Subcutaneous abdominal adipose tissue (tissue), 5 donors: ENCODE data around the gene SH3RF3.

Source experiments
- H3K27ac ChIP-seq: one replicate; pipeline ENCODE4 v1.7.0; 2013; ENCODE audit warnings: low read depth, mild to moderate bottlenecking, inconsistent platforms, low read length, moderate library complexity
- H3K27me3 ChIP-seq, 5 donors: one replicate each; pipeline ENCODE4 v1.7.0; 2013; ENCODE audit warnings: low read length in 5 of 5, inconsistent platforms in 1 of 5; ENCODE audit not compliant: control insufficient read depth in 5 of 5, insufficient read depth in 4 of 5
- H3K36me3 ChIP-seq, 5 donors: one replicate each; pipeline ENCODE4 v1.7.0; 2013; ENCODE audit warnings: low read length in 5 of 5; ENCODE audit not compliant: control insufficient read depth in 5 of 5, insufficient read depth in 5 of 5
- H3K4me1 ChIP-seq, 5 donors: one replicate each; pipeline ENCODE4 v1.7.0; 2013; ENCODE audit warnings: low read length in 5 of 5, mild to moderate bottlenecking in 3 of 5, moderate library complexity in 1 of 5; ENCODE audit not compliant: control insufficient read depth in 5 of 5, insufficient read depth in 5 of 5
- H3K4me3 ChIP-seq, 5 donors: one replicate each; pipeline ENCODE4 v1.7.0; 2013; ENCODE audit warnings: low read length in 5 of 5, low read depth in 1 of 5
- H3K9ac ChIP-seq, 5 donors: one replicate each; pipeline ENCODE4 v1.7.0; 2013; ENCODE audit warnings: low read length in 5 of 5, mild to moderate bottlenecking in 4 of 5, moderate library complexity in 3 of 5
- H3K9me3 ChIP-seq, 5 donors: one replicate each; pipeline ENCODE4 v1.7.0; 2013; ENCODE audit warnings: low read length in 5 of 5; ENCODE audit not compliant: control insufficient read depth in 5 of 5
- donor health status: healthy.
- donor health status: healthy.
- donor health status: healthy.
- donor health status: healthy.
- donor health status: healthy.

The SH3RF3 gene

DNA sequence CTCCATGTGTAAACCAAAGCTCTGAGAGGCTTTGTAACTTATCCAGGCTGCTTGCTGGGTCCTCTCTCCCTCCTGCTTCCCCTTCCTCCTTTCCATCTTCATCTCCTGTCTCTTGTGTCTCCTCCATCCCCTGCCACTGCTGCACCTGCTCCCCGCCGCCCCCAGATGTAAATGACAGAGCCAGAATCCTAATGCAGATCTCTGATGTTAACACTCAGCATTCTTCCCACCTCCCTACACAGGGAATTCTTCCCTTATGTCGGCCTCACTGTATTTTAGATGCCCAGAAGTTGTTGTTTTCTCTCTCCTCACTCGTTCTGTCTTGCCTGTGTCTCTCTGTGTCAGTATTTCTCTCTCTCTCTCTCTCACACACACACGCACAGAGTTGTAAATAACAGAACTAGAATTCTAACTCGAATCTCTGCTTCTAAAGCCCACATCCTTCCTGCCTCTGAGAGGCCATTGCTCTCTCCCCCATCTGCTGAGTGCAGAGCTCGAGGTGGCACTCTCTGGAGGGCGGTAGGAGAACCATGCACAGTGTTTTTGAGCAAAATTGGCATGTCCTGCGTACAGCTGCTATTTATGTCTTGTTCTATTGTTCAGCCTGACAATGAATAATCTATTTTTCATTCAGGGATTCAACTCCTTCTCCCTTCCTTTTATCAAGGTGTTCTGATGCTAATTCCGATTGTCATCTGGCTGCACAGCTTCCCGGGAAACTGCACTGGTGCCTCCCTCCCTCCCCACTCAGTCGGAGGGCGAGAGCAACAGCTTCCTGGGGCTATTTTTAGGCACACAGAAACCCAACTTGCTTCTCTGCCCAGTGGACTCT is 219.9 kb downstream of the SH3RF3 start:
- no peak overlapping the region for H3K9ac ChIP-seq
- peaks cover 0 to 40% (median 22%) of the 10 kb centered on the region in 5 donors for H3K4me1 ChIP-seq
- no peaks in the 10 kb centered on the region for H3K27me3 ChIP-seq
- H3K4me3 ChIP-seq, result no peak overlapping the region
- H3K36me3 ChIP-seq, result peaks cover 0 to 4% (median 0%) of the 10 kb centered on the region in 5 donors
- H3K9me3 ChIP-seq, result no peaks in the 10 kb centered on the region
- H3K27ac ChIP-seq, result no peak overlapping the region

DNA sequence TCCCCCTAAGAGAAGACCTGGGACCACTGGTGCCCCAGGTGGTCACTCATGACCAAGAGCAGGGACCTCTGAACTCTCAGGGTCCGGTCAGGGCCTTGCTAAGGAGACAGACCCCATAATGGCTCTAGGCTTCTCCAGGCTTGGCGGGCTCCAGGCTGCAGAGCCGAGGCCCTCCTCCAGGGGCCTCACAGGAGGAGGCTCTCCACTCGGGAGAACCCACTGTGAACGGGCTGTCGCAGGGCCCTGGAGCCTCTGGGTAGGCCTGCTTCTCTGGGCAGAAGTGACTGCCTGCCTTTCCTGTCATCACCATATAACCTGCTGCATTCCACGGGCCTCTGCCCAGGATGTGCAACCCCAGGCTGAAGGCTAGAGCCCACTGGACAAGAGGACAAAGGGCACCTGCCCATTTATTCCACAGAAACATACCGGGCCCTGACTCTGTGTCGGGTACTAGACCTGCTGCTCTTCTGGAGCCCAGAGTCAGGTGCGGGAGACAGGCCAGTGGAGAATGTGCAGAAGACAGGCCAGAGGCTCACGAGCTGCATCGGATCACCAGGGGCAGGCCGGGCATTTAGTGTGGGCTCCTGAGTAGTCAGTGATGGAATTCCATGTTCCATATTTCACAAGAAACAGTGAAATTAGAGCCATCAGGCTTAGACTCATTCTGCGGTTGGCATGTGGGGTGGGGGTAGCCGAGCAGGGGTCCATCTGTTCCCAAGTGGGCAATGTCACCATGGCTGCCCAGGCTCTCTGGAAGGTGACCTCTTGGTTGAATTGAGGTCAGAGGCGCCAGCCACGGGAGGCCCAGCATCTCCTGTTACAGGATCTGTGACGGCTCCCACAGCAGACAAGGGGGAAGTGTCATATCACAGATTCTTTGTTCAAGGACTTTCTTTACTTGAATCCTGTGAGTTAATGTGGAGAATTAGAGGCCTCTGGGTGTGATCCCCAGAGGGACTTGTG is 220.8 kb downstream of the SH3RF3 start:
- Histone ChIP-seq H3K4me1 (peaks cover 0 to 40% (median 22%) of the 10 kb centered on the region in 5 donors), H3K9me3 (no peaks in the 10 kb centered on the region), H3K27me3 (no peaks in the 10 kb centered on the region), H3K4me3 (no peak overlapping the region), H3K9ac (no peak overlapping the region), H3K36me3 (peaks cover 0 to 6% (median 0%) of the 10 kb centered on the region in 5 donors), H3K27ac (no peak overlapping the region)

DNA sequence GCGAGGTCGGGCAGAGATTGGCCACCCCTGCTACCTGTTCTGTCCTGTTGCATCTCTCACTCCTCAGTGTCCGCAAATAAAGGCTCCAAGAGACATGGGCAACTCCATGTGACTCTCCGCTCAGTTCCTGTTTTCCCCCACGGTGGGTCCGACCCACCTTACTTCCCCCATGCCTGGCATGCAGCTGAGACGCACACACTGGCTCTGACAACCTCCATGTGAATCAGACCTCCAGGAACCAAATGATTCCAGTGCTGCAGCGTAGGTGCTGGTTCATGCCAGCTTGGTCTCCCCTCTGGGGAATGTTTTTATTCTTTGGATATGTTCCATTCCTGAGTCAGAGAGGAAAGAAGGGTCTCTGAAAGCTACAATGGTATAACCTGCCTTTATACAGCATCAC is 221.5 kb downstream of the SH3RF3 start:
- Histone ChIP-seq H3K9ac (no peak overlapping the region), H3K27ac (no peak overlapping the region), H3K27me3 (no peaks in the 10 kb centered on the region), H3K36me3 (peaks cover 0 to 6% (median 0%) of the 10 kb centered on the region in 5 donors), H3K4me1 (peaks cover 0 to 40% (median 22%) of the 10 kb centered on the region in 5 donors), H3K9me3 (no peaks in the 10 kb centered on the region), H3K4me3 (no peak overlapping the region)

DNA sequence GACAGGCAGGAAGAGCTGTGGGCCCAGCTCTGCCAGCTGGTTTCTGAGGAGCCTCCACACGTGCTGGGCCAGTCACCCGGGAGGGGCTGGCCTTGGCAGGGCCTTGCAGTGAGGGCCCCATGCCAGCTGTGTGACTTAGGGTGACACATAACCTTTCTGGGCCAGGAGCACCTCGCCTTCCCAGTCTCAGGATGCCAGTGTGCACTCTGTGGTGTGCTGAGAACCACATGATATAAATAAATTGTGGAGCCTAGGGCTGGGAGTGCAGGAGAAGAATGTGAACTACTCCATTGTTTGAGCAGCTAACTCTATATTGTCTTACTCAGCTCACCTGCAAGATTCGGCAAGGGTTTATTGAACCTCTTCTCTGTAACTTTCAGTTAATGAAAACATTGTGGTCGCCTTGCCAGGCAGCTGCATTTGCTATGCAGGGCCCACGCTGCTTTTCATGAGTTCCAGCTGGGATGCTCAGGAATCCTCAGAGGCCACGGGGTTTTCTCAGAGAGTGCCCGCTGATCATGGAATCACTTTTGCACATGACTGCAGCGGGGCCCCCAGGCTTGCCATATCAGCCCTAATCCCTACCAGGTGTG is 222.3 kb downstream of the SH3RF3 start:
- Histone ChIP-seq H3K36me3 (peaks cover 0 to 6% (median 0%) of the 10 kb centered on the region in 5 donors), H3K27ac (no peak overlapping the region), H3K4me1 (peaks cover 0 to 40% (median 22%) of the 10 kb centered on the region in 5 donors), H3K27me3 (no peaks in the 10 kb centered on the region), H3K4me3 (no peak overlapping the region), H3K9ac (peak overlapping the region in 1 of 5 donors; percentile 27), H3K9me3 (no peaks in the 10 kb centered on the region)

DNA sequence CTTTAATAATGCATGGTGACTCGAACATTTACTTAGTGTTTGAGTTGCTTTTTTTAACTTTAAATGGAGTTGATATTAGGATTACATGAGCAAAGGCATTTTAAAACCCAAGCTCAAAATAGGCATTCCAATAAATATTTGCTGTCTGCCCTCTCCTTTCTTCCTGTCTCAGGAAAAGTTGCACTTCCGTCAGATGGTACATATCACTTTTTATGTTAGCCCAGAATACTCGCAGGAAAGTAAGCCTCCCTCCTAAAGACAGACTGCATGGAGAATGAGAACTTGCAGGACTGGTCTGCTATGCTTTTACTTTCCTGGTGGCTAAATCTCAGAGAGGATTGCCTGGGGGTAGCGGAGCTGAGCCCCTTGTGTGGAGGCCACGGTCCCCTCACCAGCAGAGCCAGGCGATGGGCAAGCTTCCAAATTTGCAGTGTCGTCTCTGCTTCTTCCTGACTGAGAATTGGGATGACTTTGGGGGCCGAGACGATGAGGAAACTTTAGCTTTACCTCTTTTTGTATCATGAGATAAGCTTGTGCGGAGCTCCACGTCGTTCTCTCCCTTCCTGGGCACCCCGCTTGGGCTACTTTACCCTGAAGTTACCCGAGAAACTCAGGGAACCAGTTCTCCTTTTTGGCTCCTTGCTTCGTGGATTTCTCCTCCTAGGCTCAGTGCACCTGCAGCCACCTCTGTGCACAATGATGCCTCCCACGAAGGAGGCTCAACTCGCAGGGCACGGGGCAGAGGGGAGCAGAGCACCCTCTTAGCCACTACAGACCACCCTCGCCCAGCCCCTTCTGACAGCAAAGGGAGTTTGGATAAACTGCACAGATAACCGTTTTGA is 223.3 kb downstream of the SH3RF3 start:
- H3K36me3 ChIP-seq, result peaks cover 0 to 6% (median 0%) of the 10 kb centered on the region in 5 donors
- H3K4me1 ChIP-seq, result peaks cover 0 to 40% (median 22%) of the 10 kb centered on the region in 5 donors
- H3K27ac ChIP-seq, result no peak overlapping the region
- no peak overlapping the region for H3K9ac ChIP-seq
- no peaks in the 10 kb centered on the region for H3K9me3 ChIP-seq
- no peak overlapping the region for H3K4me3 ChIP-seq
- no peaks in the 10 kb centered on the region for H3K27me3 ChIP-seq

DNA sequence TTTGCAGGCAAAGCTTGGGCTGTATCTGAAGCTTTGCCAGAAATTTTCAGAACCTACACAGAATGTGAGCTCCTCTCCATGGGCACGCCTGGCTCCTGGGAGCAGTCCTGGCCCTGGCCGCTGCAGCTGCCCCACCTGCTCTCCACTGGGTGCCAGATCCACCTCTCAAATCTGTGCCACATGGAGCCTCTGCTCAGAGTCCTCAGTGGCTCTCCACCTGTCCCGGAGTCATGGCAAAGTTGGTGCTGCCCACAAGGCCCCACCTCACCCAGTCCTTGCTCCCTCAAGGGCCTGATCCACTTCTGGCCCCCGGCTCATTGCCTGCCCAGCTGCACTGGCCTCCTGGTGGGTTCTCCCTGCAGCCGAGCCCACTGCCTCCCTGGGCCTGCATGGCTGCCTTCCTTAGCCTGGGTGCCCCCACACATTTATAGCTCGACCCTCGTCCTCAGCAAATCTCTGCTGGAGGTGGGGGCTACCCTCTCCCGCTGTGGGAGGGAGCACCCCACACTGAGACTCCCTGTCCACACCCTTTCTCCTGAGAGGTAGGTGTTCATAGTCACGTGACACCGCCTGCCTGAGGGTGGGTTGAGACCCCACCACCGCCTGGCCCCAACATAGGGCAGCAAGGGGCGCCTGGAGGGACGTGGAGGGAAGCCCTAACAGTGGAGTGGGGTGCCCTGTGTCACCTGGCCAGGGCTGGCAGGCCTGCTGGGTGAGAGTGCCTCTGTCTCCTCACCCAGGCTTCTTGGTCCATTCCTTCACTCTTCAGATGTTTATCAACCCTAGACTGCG is 224.1 kb downstream of the SH3RF3 start:
- Histone ChIP-seq H3K9me3 (peaks cover 0 to 4% (median under 1%) of the 10 kb centered on the region in 5 donors), H3K9ac (no peak overlapping the region), H3K36me3 (peaks cover 0 to 6% (median 0%) of the 10 kb centered on the region in 5 donors), H3K4me3 (no peak overlapping the region), H3K4me1 (peaks cover 0 to 40% (median 22%) of the 10 kb centered on the region in 5 donors), H3K27me3 (no peaks in the 10 kb centered on the region), H3K27ac (no peak overlapping the region)

DNA sequence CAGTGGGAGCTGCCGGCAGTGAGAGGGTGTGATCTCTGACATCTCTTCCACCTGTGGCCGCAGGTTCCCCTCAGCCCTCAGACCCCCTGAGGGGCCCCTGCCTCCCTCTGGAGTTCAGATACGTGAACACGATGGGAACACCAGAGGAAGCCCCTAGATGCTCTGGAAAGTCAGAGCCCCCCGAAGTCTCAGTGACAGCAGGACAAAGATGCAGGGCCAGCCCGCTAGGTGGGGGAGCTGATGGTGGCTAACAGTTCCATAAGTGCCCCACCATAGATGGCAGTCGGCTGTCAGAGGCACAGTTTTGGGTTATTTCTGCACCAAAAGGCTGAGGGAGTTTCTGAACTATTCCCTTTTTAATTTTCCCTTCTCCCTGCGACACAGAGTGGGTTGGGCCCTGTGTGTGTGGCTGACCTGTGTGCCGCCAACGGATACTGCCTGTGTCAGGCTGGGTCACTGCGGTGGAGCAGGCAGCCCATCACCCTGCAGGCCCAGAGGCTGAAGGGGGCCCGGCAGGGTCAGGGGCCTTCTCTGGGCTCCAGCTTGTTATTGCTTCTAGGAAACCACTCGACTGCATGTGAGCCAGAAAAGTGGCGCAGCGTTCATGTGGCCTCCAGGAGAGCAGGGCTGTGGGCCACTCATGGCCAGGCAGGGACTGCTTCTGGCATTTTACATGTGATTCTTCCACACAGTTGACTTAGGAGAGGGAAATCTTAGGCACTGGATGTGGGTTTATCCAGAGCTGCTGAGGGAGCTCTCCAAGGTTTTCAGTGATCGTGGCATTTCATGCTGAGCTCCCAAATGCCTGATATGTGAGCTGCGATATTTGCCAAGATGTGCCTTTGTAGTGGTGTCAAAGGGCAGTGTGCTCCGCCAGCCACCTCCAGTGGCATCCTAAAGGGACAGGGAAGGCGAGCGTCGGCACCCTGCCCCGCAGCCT is 225.1 kb downstream of the SH3RF3 start:
- Histone ChIP-seq H3K9me3 (peaks cover 0 to 9% (median 2%) of the 10 kb centered on the region in 5 donors), H3K4me1 (peaks cover 0 to 35% (median 20%) of the 10 kb centered on the region in 5 donors), H3K27me3 (no peaks in the 10 kb centered on the region), H3K27ac (no peak overlapping the region), H3K36me3 (peaks cover 0 to 6% (median 0%) of the 10 kb centered on the region in 5 donors), H3K4me3 (no peak overlapping the region), H3K9ac (no peak overlapping the region)

DNA sequence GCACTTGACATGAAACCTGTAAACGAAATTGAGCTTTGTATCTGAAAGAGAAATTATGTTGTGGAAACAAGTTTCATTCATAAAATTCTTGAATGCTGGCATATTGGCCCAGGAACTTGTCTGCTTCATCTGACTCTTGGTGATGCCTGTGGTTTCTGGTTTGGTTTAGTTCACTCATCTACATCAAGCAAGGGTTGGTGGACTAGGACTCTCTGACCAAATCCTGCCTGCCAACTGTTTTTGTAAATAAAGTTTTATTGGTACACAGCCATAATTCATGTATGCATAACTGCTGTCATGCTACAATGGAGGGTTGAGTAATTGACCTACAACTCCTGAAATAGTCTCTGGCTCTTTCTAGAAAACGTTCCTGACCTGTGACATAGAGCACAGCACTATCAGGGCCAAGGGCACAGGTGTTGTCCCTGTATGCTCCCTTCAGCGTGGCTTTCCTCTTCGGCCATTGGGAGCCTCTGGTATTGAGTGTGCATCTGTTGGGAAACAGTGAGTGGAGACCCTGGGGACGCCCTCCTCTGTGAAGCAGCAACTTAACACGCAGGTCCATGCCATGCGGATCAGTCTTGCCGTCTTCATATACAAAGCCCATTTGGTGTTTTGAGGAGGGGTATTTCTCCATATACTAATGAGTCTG is 226.3 kb downstream of the SH3RF3 start:
- no peak overlapping the region for H3K4me3 ChIP-seq
- no peak overlapping the region for H3K9ac ChIP-seq
- H3K4me1 ChIP-seq, result peaks cover 0 to 24% (median 10%) of the 10 kb centered on the region in 5 donors
- no peaks in the 10 kb centered on the region for H3K27me3 ChIP-seq
- no peak overlapping the region for H3K27ac ChIP-seq
- peaks cover 0 to 6% (median 0%) of the 10 kb centered on the region in 5 donors for H3K36me3 ChIP-seq
- peaks cover 0 to 9% (median 2%) of the 10 kb centered on the region in 5 donors for H3K9me3 ChIP-seq
